KOPT-K1 (cell line): ENCODE data around the gene CUL3.
A peak's percentile ranks its signal among the peaks of the same experiment; 100 is the strongest.
"Not testable (repeated sequence)": the region's sequence is repeated elsewhere in the genome, so short reads cannot be mapped to it uniquely, and the experiment has no call there.

Experiments
- H3K27ac ChIP-seq: fragments of 200-600 bp; sonication (generic); 2 replicates; pipeline ENCODE4 v1.5.1; 2016; ENCODE audit warnings: antibody characterized with exemption, mild to moderate bottlenecking, low read depth, low read length; ENCODE audit not compliant: poor library complexity, severe bottlenecking
- H3K36me3 ChIP-seq: fragments of 200-600 bp; sonication (generic); 2 replicates; pipeline ENCODE4 v1.5.1; 2017; ENCODE audit warnings: antibody characterized with exemption, mild to moderate bottlenecking, low read length, moderate library complexity; ENCODE audit not compliant: insufficient read depth
- H3K9me3 ChIP-seq: fragments of 200-600 bp; sonication (generic); 2 replicates; pipeline ENCODE4 v1.5.1; 2017; ENCODE audit warnings: antibody characterized with exemption, low read length, mild to moderate bottlenecking; ENCODE audit not compliant: insufficient read depth, poor library complexity, severe bottlenecking

The CUL3 gene

GRCh38 chr2:224585211-224586088 lies at the start of gene CUL3:
TSS of gene CUL3 (minus strand) at chr2:224585363. CDS start at chr2:224585009, 354 bp downstream.
- H3K27ac ChIP-seq = peak within 1 kb of the TSS; percentile 82
- peaks cover 4% of the 10 kb centered on the region; the same call in 1 of the 2 replicates for H3K36me3 ChIP-seq

DNA sequence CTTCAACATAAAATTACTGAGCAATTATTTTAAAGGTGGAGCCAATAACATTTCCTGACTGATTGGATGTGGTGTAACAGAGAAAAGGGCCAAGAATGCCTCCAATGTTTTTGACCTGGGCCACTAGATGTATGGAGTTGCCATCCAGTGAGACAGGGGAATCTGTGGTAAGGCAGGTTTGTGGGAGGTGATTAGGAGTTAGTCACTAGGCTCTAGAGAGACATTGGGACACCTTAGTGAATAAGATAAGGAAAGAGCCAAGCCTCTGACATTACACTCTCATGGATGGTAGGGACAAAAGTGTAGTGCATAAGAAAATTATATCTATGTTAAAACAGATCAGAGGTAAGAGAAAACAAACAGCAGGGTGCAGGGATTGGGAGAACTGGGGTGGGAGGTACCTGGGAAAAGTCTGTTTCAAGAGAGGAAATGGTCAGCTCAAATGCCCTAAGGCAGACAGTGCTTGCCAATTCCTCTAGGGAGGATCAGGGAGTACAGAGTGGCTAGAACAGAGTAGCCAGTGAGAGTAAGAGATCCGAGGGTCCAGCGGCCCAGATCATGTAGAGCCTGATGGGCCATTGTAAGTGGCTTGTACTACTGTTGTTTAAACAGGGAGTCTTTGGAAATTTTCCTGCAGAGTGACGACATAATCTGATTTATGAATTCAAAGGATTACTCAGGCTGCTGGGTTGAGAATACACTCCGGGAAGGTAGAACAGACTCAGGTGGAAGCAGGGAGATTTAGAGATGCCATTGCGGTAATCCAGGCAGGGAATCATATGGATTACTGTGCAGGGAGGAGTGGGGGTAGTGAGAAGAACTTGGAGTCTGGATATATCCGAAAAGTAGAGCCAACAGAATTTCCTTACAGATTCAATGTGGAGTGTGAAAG lies 45.7 kb upstream of the CUL3 start:
- H3K9me3 ChIP-seq = no peaks in the 10 kb centered on the region
- H3K27ac ChIP-seq = no peak overlapping the region
- H3K36me3 ChIP-seq = no peaks in the 10 kb centered on the region

More at GRCh38 chr2:224585211-224586088, at the start of gene CUL3:
- H3K9me3 ChIP-seq = no peaks in the 10 kb centered on the region

DNA sequence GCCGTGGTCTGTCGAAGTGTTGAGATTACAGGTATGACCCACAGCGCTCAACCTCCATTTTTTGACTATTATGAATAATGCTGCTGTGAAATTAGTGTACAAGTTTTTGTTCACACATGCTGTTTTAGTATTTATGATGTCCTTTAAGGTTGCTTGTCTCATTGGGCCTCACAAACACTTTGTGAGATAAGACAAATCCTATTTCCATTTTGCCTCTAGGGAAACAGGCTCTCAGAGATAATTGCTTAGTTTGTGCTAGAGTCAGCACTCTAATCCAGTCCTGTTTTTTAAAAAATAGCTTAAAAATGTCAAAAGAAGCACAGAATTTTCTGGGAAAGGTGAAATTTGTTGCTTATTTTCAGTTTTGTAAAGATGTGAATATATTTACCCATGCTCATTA lies 43.3 kb upstream of the CUL3 start:
- Histone ChIP-seq H3K9me3 (no peaks in the 10 kb centered on the region), H3K27ac (no peak overlapping the region), H3K36me3 (no peaks in the 10 kb centered on the region)

DNA sequence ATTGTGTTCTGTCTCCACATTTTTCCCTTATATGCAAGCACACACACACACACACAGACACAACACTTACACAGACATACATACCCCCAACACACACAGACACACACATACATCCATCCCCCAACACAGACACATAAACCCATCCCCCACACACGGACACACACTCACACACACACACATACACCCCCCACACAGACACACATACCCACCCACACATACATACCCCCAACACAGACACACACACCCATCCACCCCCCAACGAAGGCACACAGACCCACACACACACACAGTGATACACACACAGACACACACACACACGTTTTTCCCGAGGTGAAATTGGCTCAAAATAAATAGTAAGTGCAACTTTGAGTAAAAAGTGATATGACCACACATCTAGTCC lies 41.6 kb upstream of the CUL3 start:
- no peaks in the 10 kb centered on the region for H3K36me3 ChIP-seq
- no peaks in the 10 kb centered on the region for H3K9me3 ChIP-seq
- H3K27ac ChIP-seq = no peak overlapping the region

- Histone ChIP-seq H3K27ac (no peak overlapping the region), H3K9me3 (no peaks in the 10 kb centered on the region), H3K36me3 (no peaks in the 10 kb centered on the region)
These were observed 28.6 kb upstream of the CUL3 start for GRCh38 chr2:224613543-224614286.

DNA sequence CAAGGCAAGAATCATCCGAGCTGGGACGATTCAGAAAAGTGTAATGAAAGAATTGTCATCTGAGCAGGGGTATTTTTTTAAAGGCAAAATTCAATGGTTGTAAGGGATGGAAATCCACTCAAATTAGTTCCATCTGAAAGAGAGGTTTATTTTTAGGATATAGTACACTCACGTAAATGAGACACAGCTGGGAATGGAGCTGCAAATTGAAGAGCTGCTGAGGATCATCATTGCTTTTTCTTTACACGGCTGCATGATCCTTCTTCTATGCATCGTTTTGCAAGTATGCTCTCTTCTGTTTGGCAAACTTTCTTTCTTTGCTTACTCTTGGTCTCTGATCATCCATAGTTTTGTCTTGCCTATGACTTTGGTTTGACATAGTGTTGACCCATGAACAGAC lies 27.4 kb upstream of the CUL3 start:
- Histone ChIP-seq H3K9me3 (no peaks in the 10 kb centered on the region), H3K36me3 (no peaks in the 10 kb centered on the region), H3K27ac (no peak overlapping the region)

DNA sequence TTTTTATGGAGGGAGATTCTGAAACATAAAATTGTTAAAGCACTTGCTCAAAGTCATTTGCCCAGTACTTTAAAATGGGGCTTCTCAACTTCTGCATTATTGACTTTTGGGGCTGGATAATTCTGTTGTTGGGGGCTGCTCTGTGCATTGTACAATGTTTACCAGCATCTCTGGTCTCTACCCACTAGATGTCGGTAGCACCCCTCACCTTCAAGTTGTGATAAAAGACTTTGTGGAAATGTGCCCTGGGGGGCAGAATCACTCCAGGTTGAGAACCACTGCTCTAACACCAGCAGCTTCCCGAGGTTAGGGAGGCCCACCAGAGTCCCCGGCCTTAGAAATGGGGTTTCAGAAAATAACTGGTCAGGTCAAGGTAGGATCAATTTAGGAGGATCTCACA lies 26.8 kb upstream of the CUL3 start:
- Histone ChIP-seq H3K9me3 (no peaks in the 10 kb centered on the region), H3K36me3 (no peaks in the 10 kb centered on the region), H3K27ac (no peak overlapping the region)

- Histone ChIP-seq H3K9me3 (no peaks in the 10 kb centered on the region), H3K27ac (no peak overlapping the region), H3K36me3 (no peaks in the 10 kb centered on the region)
These were observed 22.9 kb upstream of the CUL3 start for GRCh38 chr2:224608104-224608503.

GRCh38 chr2:224603746-224604500 lies 18.8 kb upstream of the CUL3 start:
- not testable (repeated sequence) for H3K36me3 ChIP-seq, H3K9me3 ChIP-seq, H3K27ac ChIP-seq

DNA sequence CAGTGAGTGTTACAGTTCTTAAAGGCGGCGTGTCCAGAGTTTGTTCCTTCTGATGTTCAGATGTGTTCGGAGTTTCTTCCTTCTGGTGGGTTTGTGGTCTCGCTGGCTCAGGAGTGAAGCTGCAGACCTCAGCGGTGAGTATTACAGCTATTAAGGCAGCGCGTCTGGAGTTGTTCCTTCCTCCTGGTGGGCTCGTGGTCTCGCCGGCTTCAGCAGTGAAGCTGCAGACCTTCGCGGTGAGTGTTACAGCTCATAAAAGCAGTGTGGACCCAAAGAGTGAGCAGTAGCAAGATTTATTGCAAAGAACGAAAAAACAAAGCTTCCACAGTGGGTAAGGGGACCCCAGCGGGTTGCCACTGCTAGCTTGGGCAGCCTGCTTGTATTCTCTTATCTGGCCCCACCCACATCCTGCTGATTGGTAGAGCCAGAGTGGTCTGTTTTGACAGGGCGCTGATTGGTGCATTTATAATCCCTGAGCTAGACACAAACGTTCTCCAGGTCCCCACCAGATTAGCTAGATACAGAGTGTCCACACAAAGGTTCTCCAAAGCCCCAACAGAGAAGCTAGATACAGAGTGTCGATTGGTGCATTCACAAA lies 17.7 kb upstream of the CUL3 start:
- H3K36me3 ChIP-seq, H3K27ac ChIP-seq, H3K9me3 ChIP-seq: not testable (repeated sequence)

DNA sequence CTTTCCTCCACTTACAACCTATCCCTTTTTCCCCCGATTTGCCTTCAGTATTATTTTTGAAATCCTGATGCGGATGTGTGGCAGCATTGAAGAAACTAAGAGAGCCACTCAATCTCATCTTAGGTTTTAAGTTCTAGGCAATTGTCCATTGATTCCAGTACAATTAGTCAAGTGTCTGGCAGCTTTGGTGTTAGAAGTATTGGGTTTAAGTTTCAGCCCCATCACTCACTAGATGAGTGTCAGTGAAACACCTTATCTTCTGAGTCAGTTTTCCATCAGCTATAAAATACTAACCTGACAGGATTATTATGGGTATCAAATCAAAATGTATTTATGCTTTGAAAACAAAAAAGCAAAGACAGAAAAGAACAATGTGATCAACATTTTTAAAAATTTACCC lies 16.8 kb upstream of the CUL3 start:
- Histone ChIP-seq H3K27ac (no peak overlapping the region), H3K9me3 (no peaks in the 10 kb centered on the region), H3K36me3 (no peaks in the 10 kb centered on the region)

DNA sequence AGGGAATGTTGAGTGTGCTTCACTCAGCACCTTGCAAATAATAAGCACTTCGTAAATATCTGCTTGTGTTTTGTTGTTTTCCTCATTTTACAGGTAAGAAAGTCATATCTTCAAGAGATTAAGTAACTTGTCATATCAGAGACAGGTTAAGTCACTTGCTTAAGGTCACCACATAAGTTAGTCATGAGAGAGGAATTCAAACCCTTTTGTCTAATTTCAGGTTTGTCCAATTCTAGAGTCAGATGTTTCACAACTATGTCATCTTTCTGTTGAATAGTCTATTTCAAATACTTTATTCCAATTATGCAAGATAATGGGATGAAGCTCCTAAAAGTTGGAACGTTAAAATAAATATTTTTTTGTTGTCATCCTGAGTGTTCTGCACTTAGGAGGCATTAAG lies 13.5 kb upstream of the CUL3 start:
- Histone ChIP-seq H3K36me3 (no peaks in the 10 kb centered on the region), H3K27ac (no peak overlapping the region), H3K9me3 (no peaks in the 10 kb centered on the region)

GRCh38 chr2:224596289-224596688 lies 11.1 kb upstream of the CUL3 start:
- H3K9me3 ChIP-seq = no peaks in the 10 kb centered on the region
- no peaks in the 10 kb centered on the region for H3K36me3 ChIP-seq
- H3K27ac ChIP-seq = no peak overlapping the region

DNA sequence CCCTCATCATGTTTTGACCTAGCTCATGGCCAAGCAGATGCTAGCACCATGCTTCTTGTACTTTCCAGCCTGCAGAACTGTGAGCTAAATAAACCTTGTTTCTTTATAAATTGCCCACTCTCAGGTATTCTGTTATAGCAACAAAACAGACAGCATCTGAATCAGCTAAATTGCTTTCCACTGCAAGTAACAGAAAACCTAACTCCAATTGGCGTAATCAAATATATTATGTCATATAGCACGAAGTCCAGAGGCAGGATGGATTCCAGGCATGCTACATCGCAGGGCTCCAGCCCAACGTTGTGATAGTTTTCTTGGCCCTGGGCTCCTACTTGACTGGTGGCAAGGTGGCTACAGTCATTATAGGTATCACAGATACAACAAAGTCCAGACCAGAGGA lies 10.4 kb upstream of the CUL3 start:
- no peaks in the 10 kb centered on the region for H3K9me3 ChIP-seq

More for the DNA sequence above, 10.4 kb upstream of the CUL3 start:
- Histone ChIP-seq H3K36me3 (no peaks in the 10 kb centered on the region), H3K27ac (no peak overlapping the region)
